Choroid plexus epithelial cell (primary cell): ENCODE data around the gene HVCN1.
"Not testable (repeated sequence)": the region's sequence is repeated elsewhere in the genome, so short reads cannot be mapped to it uniquely, and the experiment has no call there.

Experiments used
- DNase-seq: peaks from one replicate; pipeline ENCODE4 v3.0.0-alpha.2; 2010; ENCODE audit warnings: low read depth
- H3K4me3 ChIP-seq: 2 replicates; pipeline ENCODE4 v1.5.1; 2011; ENCODE audit warnings: low read depth, mild to moderate bottlenecking, control low read depth, low read length, moderate library complexity
- CTCF ChIP-seq: conservative IDR thresholded peaks from 2 replicates; pipeline ENCODE4 v1.5.1; 2011; ENCODE audit warnings: low read depth, mild to moderate bottlenecking, control low read depth, inconsistent platforms, low read length, moderate library complexity

HVCN1 gene

GRCh38 chr12:110656071-110656655, 32.8 kb downstream of the HVCN1 start:
- H3K4me3 ChIP-seq = no peak overlapping the region
- TF ChIP-seq CTCF = no peak
- DNase-seq = no peak

- DNase-seq, H3K4me3 ChIP-seq: not testable (repeated sequence)
Observed at GRCh38 chr12:110654238-110654637, 34.7 kb downstream of the HVCN1 start.

GRCh38 chr12:110649341-110649847, 39.5 kb downstream of the HVCN1 start:
- H3K4me3 ChIP-seq = no peak overlapping the region
- no peak for TF ChIP-seq CTCF
- no peak for DNase-seq

GRCh38 chr12:110647631-110648040, 41.3 kb downstream of the HVCN1 start:
- DNase-seq = no peak
- no peak for TF ChIP-seq CTCF
- H3K4me3 ChIP-seq = no peak overlapping the region

- peak; percentile 39 for TF ChIP-seq CTCF
- DNase-seq = peak; percentile 76
Observed at GRCh38 chr12:110641521-110641920, 47.4 kb downstream of the HVCN1 start.

GRCh38 chr12:110640275-110641025, 48.5 kb downstream of the HVCN1 start:
- TF ChIP-seq CTCF = no peak
- no peak overlapping the region for H3K4me3 ChIP-seq
- DNase-seq = no peak

More at GRCh38 chr12:110641521-110641920, 47.4 kb downstream of the HVCN1 start:
- no peak overlapping the region for H3K4me3 ChIP-seq

GRCh38 chr12:110639336-110640141, 49.4 kb downstream of the HVCN1 start:
- TF ChIP-seq CTCF = no peak
- H3K4me3 ChIP-seq = no peak overlapping the region
- peak; percentile 83 for DNase-seq
